ENCODE results near the gene TCF19. TPM values are rescaled to one million over a fixed set of nuclear protein-coding genes. Genes with fewer than 3 reads are reported as not detected.

TCF19 gene
- total and polyA plus RNA-seq, 10 of the 15 experiments (the other 5 are each of a cell fraction or from before 2014, with no cell fraction given) = 7.7 to 103 (median 53.3) TPM

GRCh38 chr6:31144970-31145340, 13.4 kb upstream of the TCF19 start (continued):
- TF ChIP-seq, protein P1, sequence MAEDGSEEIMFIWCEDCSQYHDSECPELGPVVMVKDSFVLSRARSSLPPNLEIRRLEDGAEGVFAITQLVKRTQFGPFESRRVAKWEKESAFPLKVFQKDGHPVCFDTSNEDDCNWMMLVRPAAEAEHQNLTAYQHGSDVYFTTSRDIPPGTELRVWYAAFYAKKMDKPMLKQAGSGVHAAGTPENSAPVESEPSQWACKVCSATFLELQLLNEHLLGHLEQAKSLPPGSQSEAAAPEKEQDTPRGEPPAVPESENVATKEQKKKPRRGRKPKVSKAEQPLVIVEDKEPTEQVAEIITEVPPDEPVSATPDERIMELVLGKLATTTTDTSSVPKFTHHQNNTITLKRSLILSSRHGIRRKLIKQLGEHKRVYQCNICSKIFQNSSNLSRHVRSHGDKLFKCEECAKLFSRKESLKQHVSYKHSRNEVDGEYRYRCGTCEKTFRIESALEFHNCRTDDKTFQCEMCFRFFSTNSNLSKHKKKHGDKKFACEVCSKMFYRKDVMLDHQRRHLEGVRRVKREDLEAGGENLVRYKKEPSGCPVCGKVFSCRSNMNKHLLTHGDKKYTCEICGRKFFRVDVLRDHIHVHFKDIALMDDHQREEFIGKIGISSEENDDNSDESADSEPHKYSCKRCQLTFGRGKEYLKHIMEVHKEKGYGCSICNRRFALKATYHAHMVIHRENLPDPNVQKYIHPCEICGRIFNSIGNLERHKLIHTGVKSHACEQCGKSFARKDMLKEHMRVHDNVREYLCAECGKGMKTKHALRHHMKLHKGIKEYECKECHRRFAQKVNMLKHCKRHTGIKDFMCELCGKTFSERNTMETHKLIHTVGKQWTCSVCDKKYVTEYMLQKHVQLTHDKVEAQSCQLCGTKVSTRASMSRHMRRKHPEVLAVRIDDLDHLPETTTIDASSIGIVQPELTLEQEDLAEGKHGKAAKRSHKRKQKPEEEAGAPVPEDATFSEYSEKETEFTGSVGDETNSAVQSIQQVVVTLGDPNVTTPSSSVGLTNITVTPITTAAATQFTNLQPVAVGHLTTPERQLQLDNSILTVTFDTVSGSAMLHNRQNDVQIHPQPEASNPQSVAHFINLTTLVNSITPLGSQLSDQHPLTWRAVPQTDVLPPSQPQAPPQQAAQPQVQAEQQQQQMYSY (CRISPR knock-in tag; IDR thresholded peaks at IDR 0.05) = no peak
- TF ChIP-seq DPF2 (IDR thresholded peaks at IDR 0.05) (no peak), NFIC (IDR thresholded peaks at IDR 0.05; ENCODE audit: low read depth, low read length) (no peak), NRF1 (conservative IDR thresholded peaks at IDR 0.05; ENCODE audit: low read depth, low read length) (no peak), CEBPB (IDR thresholded peaks at IDR 0.05; ENCODE audit: borderline replicate concordance in 1 of 2, low read depth in 2 of 2, low read length in 2 of 2) (no peak), SUZ12 (IDR thresholded peaks at IDR 0.05; ENCODE audit: unreplicated experiment) (no peak), TBL1XR1 (IDR thresholded peaks at IDR 0.05; ENCODE audit: low read depth, low read length) (no peak), ZNF24 (IDR thresholded peaks at IDR 0.05) (no peak), ZSCAN29 (IDR thresholded peaks at IDR 0.05) (no peak), CBX3 (IDR thresholded peaks at IDR 0.05; ENCODE audit: borderline replicate concordance, low read depth) (no peak), SMAD1 (IDR thresholded peaks at IDR 0.05; ENCODE audit: low read depth, partially characterized antibody) (no peak)
- TF ChIP-seq, protein P2, sequence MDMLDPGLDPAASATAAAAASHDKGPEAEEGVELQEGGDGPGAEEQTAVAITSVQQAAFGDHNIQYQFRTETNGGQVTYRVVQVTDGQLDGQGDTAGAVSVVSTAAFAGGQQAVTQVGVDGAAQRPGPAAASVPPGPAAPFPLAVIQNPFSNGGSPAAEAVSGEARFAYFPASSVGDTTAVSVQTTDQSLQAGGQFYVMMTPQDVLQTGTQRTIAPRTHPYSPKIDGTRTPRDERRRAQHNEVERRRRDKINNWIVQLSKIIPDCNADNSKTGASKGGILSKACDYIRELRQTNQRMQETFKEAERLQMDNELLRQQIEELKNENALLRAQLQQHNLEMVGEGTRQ (IDR thresholded peaks at IDR 0.05; ENCODE audit: borderline replicate concordance, low read depth, low read length) = no peak

Data from GM12878 (cell line).